CD1c-positive myeloid dendritic cell (primary cell): ENCODE data around the gene INHBE.
"Not testable (repeated sequence)": the region's sequence is repeated elsewhere in the genome, so short reads cannot be mapped to it uniquely, and the experiment has no call there.

Experiments used
- DNase-seq: peaks from one replicate; pipeline ENCODE4 v3.0.0-alpha.2; 2016; ENCODE audit errors: extremely low spot score

INHBE gene

GRCh38 chr12:57497223-57498131 is 42.4 kb downstream of the INHBE start:
- no peak for DNase-seq

- no peak for DNase-seq
Measured at GRCh38 chr12:57498132-57498502, 43.0 kb downstream of the INHBE start.

GRCh38 chr12:57498571-57498970 is 43.5 kb downstream of the INHBE start:
- no peak for DNase-seq

- DNase-seq, result no peak
Measured at GRCh38 chr12:57500213-57500612, 45.1 kb downstream of the INHBE start.

GRCh38 chr12:57502311-57502969 is 47.3 kb downstream of the INHBE start:
- not testable (repeated sequence) for DNase-seq

- not testable (repeated sequence) for DNase-seq
Measured at GRCh38 chr12:57506541-57506940, 51.4 kb downstream of the INHBE start.
